GM12878 (cell line): ENCODE measurements around the gene RPS6KA2. TPM values are rescaled to one million over a fixed set of nuclear protein-coding genes. Genes with fewer than 3 reads are reported as not detected.
"Not testable (repeated sequence)": the region's sequence is repeated elsewhere in the genome, so short reads cannot be mapped to it uniquely, and the experiment has no call there.

Experiments
- ATAC-seq: fragments of 200-7000 bp; cut with Tn5 transposase; 3 replicates; pipeline ENCODE4 v1.9.1; 2020; ENCODE audit warnings: mild to moderate bottlenecking, moderate library complexity
- BruUV-seq: library from RNA; stranded (reverse); fragments of 400-500 nt; replicated peaks from 2 replicates; lab custom pipeline; 2021; lab: Mats Ljungman, UMichigan
- CTCF ChIA-PET: fragments of 300-600 bp; sonication (Branson Sonifier 250); formaldehyde crosslinking; extraction: SDS; loops from one replicate; lab custom pipeline; 2021; ENCODE audit warnings: inconsistent platforms; lab: Yijun Ruan, JAX
- POLR2A ChIA-PET: fragments of 350-600 bp; formaldehyde crosslinking; extraction: SDS; loops from one replicate; lab custom pipeline; 2021; ENCODE audit warnings: inconsistent platforms; lab: Charles Lee
- RAD21 ChIA-PET: fragments of 300-600 bp; sonication (Branson Sonifier 250); formaldehyde crosslinking; loops from one replicate; lab custom pipeline; 2023; ENCODE audit warnings: antibody characterized with exemption; ENCODE audit not compliant: unreplicated experiment; lab: Charles Lee
- SMC1A ChIA-PET: fragments of 300-600 bp; sonication (Branson Sonifier 250); formaldehyde crosslinking; loops from one replicate; lab custom pipeline; 2023; ENCODE audit not compliant: unreplicated experiment, uncharacterized antibody; lab: Charles Lee
- DNase-seq: peaks from one replicate; pipeline ENCODE4 v3.0.0-alpha.2; 2011; ENCODE audit warnings: low read depth, low spot score
- FAIRE-seq: peaks from 3 replicates; lab custom pipeline; 2011; peaks lifted over from hg19 to GRCh38; lab: Jason Lieb, UNC
- H2AFZ ChIP-seq: 2 replicates; pipeline ENCODE4 v1.6.0; 2011; ENCODE audit warnings: low read depth, low read length, control low read depth; ENCODE audit not compliant: control insufficient read depth
- H3K27ac ChIP-seq: 2 replicates; pipeline ENCODE4 v1.5.1; 2011; ENCODE audit warnings: control low read depth; ENCODE audit not compliant: control insufficient read depth, insufficient read depth
- H3K27me3 ChIP-seq, 2 experiments: replicated peaks in 1 of 2; 2 replicates each; pipeline versions ENCODE4 v1.6.0 to v1.6.1; 2011; ENCODE audit warnings: low read length in 1 of 2; ENCODE audit not compliant: control insufficient read depth in 2 of 2, insufficient read depth in 2 of 2
- H3K36me3 ChIP-seq, 2 experiments: 2 replicates each; pipeline ENCODE4 v1.5.1; 2011; ENCODE audit warnings: low read length in 1 of 2; ENCODE audit not compliant: control insufficient read depth in 2 of 2, insufficient read depth in 2 of 2
- H3K4me1 ChIP-seq: 2 replicates; pipeline ENCODE4 v1.6.1; 2011; ENCODE audit warnings: mild to moderate bottlenecking, low read length, moderate library complexity, mixed read lengths; ENCODE audit not compliant: control insufficient read depth, insufficient read depth
- H3K4me2 ChIP-seq: 2 replicates; pipeline ENCODE4 v1.6.0; 2011; ENCODE audit warnings: control low read depth; ENCODE audit not compliant: control insufficient read depth, insufficient read depth
- H3K4me3 ChIP-seq: fragments of 200-600 bp; sonication (generic); 2 replicates; pipeline ENCODE4 v1.5.1; 2016
- H3K79me2 ChIP-seq: 2 replicates; pipeline ENCODE4 v1.6.0; 2011; ENCODE audit warnings: low read length; ENCODE audit not compliant: control insufficient read depth, insufficient read depth
- H3K9ac ChIP-seq: 2 replicates; pipeline ENCODE4 v1.8.0; 2011; ENCODE audit warnings: low read length, control low read depth, mixed read lengths; ENCODE audit not compliant: control insufficient read depth, insufficient read depth
- H3K9me3 ChIP-seq: replicated peaks from 3 replicates; pipeline ENCODE4 v1.5.1; 2011; ENCODE audit warnings: mild to moderate bottlenecking, low read length; ENCODE audit not compliant: control insufficient read depth, insufficient read depth
- H4K20me1 ChIP-seq: 2 replicates; pipeline ENCODE4 v1.6.0; 2011; ENCODE audit not compliant: control insufficient read depth, insufficient read depth
- CBX5 ChIP-seq: sonication (generic); IDR thresholded peaks from 2 replicates; pipeline ENCODE4 v1.6.1; 2016; ENCODE audit warnings: low read depth, moderate library complexity, mild to moderate bottlenecking, inconsistent platforms
- E4F1 ChIP-seq: fragments of 450-650 bp; IDR thresholded peaks from 2 replicates; pipeline ENCODE4 v1.6.1; 2018; ENCODE audit warnings: borderline replicate concordance, mild to moderate bottlenecking; ENCODE audit not compliant: partially characterized antibody
- GATAD2B ChIP-seq: fragments of 450-650 bp; conservative IDR thresholded peaks from 2 replicates; pipeline ENCODE4 v1.6.1; 2017; ENCODE audit warnings: low read depth, mild to moderate bottlenecking, moderate library complexity
- MEF2A ChIP-seq: IDR thresholded peaks from 2 replicates; pipeline ENCODE4 v1.6.1; 2011; ENCODE audit warnings: low read depth, mild to moderate bottlenecking, low read length, moderate library complexity; ENCODE audit not compliant: insufficient read depth
- NFXL1 ChIP-seq: fragments of 450-650 bp; IDR thresholded peaks from 2 replicates; pipeline ENCODE4 v1.6.1; 2017; ENCODE audit warnings: antibody characterized with exemption, mild to moderate bottlenecking, borderline replicate concordance
- NKRF ChIP-seq: fragments of 450-650 bp; conservative IDR thresholded peaks from 2 replicates; pipeline ENCODE4 v1.6.1; 2017; ENCODE audit warnings: mild to moderate bottlenecking, moderate library complexity
- NR2F1 ChIP-seq: fragments of 450-650 bp; conservative IDR thresholded peaks from 2 replicates; pipeline ENCODE4 v1.6.1; 2017; ENCODE audit warnings: mild to moderate bottlenecking
- NRF1 ChIP-seq: conservative IDR thresholded peaks from 2 replicates; pipeline ENCODE4 v1.6.1; 2011; ENCODE audit warnings: mild to moderate bottlenecking, low read depth, low read length, improper control_type of control experiment
- SMARCA5 ChIP-seq: fragments of 450-650 bp; IDR thresholded peaks from 2 replicates; pipeline ENCODE4 v1.6.1; 2017; ENCODE audit warnings: mild to moderate bottlenecking
- WGBS: methylation state at CpG from one replicate; pipeline ENCODE4 v1.1.6; 2016; ENCODE audit warnings: low lambda C conversion rate; ENCODE audit not compliant: insufficient replicate concordance, insufficient coverage; ENCODE audit errors: missing lambda C conversion rate; 5-methylcytosine and 5-hydroxymethylcytosine counted together
- in situ Hi-C: fragments of 300-500 bp; cut with MboI; formaldehyde crosslinking; loops from 9 replicates; pipeline ENCODE4 v1.14.3; 2018; ENCODE audit warnings: mixed read lengths
- intact Hi-C: fragments of 100-400 bp; cut with micrococcal nuclease; formaldehyde crosslinking; loops from one replicate; pipeline ENCODE4 v1.14.2; 2022; ENCODE audit not compliant: unreplicated experiment
- polyA plus RNA-seq, 11 experiments: library from polyadenylated mRNA; depleted of rRNA in 4 of 11; unstranded in 6 of 11; stranded (reverse) in 5 of 11; fragments of >200 nt; fragmentation: Nextera tagmentation in 4 of 11; fragmentation: Illumina TruSeq in 1 of 11; extraction: Ambion mirVana in 4 of 11; extraction: Trizol in 1 of 11; gene quantifications; 1 replicate in 1 of 11; 2 replicates in 10 of 11; pipeline versions ENCODE4 v1.2.1 to v1.2.3, GENCODE V29; 2011 to 2016; ENCODE audit warnings: inconsistent platforms in 2 of 11, missing spikeins in 2 of 11, low read depth in 1 of 11
- total RNA-seq, 4 experiments: library from RNA; depleted of rRNA in 3 of 4; stranded (reverse); fragments of >200 nt in 3 of 4; fragmentation: Illumina TruSeq in 1 of 4; extraction: Trizol in 1 of 4; gene quantifications; 2 replicates each; pipeline versions ENCODE4 v1.2.1 to v1.2.3, GENCODE V29; 2013 to 2021
- TF ChIP-seq, protein P1 (sequence below): IDR thresholded peaks from 2 replicates; pipeline ENCODE4 v1.6.1; 2012; ENCODE audit warnings: low read depth, low read length, improper control_type of control experiment

The RPS6KA2 gene
- total and polyA plus RNA-seq, 10 of the 15 experiments (the other 5 are each of a cell fraction or from before 2014, with no cell fraction given): 0.02 to 1.0 (median 0.22) TPM; not detected in 1

DNA sequence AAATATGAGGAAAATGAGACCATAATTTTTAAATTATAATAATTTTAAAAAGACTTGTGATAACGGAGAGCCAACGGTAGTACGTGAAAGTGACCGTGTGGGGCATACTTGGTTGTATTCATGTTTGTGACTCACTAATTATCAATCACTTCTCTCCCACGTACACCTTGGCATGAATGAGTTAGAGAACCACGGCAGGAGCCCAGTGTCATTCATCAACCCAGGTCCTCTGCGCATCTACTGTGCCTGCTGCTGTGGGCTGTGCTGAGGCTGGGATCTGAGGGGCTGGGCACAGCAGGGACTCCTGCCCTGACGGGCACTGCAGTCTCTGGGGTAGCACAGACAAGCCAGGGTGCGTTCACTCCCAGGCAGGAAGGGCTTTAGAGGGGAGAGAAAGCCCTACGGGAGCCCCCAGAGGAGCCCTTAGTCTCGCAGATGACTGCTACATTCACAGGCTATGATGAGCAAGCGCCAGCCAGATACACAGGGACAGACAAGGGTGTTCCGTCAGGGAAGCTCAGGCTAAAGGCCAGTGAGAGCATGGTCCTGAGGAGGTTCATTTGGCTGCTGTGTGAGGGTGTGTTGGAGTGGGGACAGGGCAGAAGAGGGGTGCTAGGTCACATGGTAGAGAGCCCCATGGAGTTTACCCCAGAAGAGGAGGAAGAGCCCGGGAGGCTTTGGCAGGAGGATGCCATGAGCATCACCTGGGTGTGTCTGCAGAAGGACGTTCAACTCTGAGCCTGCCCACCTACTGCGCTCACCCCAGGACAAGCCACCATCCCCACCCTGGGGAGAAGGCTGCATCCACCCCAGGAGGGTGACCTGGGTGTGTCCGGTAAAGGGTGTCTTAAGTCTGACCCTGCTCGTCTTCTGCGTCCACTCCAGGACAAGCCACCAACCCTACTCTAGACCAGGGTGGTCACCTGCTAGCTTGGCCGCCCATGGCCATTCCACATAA is 8.2 kb upstream of the RPS6KA2 start:
- Histone ChIP-seq H4K20me1 (no peaks in the 10 kb centered on the region), H3K9ac (no peak overlapping the region), H3K9me3 (no peaks in the 10 kb centered on the region), H3K4me3 (no peak overlapping the region), H3K27ac (no peak overlapping the region), H3K79me2 (no peaks in the 10 kb centered on the region), H3K4me2 (no peak overlapping the region), H3K36me3 (no peaks in the 10 kb centered on the region), H3K4me1 (peaks cover 7% of the 10 kb centered on the region), H2AFZ (no peak overlapping the region), H3K27me3 (no peaks in the 10 kb centered on the region)
- SMC1A ChIA-PET: no interaction called here
- in situ Hi-C loops (no loop called here), intact Hi-C loops (no loop called here)
- CTCF ChIA-PET: no interaction called here
- BruUV-seq: no TSS peak
- RAD21 ChIA-PET: no interaction called here
- ATAC-seq: no peak
- WGBS: 56% methylated on average over 20 of the region's 20 CpGs
- DNase-seq: no peak
- POLR2A ChIA-PET: no interaction called here
- FAIRE-seq: no peak
- no peak for TF ChIP-seq NRF1
- no peak for TF ChIP-seq GATAD2B
- TF ChIP-seq NFXL1: no peak
- no peak for TF ChIP-seq NR2F1
- TF ChIP-seq CBX5: no peak
- no peak for TF ChIP-seq MEF2A
- no peak for TF ChIP-seq SMARCA5
- no peak for TF ChIP-seq NKRF
- TF ChIP-seq, protein P1, sequence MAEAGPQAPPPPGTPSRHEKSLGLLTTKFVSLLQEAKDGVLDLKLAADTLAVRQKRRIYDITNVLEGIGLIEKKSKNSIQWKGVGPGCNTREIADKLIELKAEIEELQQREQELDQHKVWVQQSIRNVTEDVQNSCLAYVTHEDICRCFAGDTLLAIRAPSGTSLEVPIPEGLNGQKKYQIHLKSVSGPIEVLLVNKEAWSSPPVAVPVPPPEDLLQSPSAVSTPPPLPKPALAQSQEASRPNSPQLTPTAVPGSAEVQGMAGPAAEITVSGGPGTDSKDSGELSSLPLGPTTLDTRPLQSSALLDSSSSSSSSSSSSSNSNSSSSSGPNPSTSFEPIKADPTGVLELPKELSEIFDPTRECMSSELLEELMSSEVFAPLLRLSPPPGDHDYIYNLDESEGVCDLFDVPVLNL: no peak
- no peak for TF ChIP-seq E4F1

DNA sequence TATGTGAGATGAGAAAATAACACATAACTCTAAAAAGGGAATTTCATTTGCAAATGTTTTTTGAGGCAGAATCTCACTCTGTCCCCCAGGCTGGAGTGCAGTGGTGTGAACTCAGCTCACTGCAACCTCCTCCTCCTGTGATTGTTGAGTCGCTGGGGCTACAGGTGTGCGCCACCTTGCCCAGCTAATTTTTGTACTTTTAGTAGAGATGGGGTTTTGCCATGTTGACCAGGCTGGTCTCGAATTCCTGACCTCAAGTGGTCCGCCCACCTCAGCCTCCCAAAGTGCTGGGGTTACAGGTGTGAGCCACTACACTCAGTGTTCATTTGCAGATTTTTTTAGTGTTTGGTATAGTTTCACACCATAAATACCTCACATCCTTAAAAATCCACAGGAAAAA is 7.5 kb upstream of the RPS6KA2 start:
- H3K9me3 ChIP-seq, SMC1A ChIA-PET, H3K27ac ChIP-seq, H3K9ac ChIP-seq, H3K4me1 ChIP-seq, H3K36me3 ChIP-seq, H2AFZ ChIP-seq, RAD21 ChIA-PET, CTCF ChIA-PET, H4K20me1 ChIP-seq, ATAC-seq, DNase-seq, in situ Hi-C loops, H3K4me2 ChIP-seq, H3K4me3 ChIP-seq, FAIRE-seq, intact Hi-C loops, H3K79me2 ChIP-seq, BruUV-seq, POLR2A ChIA-PET, H3K27me3 ChIP-seq: not testable (repeated sequence)
- 44% methylated on average over 4 of the region's 4 CpGs for WGBS
